T-helper 1 cell (primary cell): ENCODE measurements around the gene WNK3.
A peak's percentile ranks its signal among the peaks of the same experiment; 100 is the strongest.
"Not testable (repeated sequence)": the region's sequence is repeated elsewhere in the genome, so short reads cannot be mapped to it uniquely, and the experiment has no call there.

Source experiments
- DNase-seq, 5 donors: peaks; one replicate each; pipeline ENCODE4 v3.0.0-alpha.2; 2012 to 2020
- total RNA-seq, 4 donors: gene quantifications; one replicate each; lab custom pipeline; 2026; lab: John Stamatoyannopoulos, UW

The WNK3 gene
- 0.15 to 0.93 (median 0.50) reads per million in 4 donors for total RNA-seq

DNA sequence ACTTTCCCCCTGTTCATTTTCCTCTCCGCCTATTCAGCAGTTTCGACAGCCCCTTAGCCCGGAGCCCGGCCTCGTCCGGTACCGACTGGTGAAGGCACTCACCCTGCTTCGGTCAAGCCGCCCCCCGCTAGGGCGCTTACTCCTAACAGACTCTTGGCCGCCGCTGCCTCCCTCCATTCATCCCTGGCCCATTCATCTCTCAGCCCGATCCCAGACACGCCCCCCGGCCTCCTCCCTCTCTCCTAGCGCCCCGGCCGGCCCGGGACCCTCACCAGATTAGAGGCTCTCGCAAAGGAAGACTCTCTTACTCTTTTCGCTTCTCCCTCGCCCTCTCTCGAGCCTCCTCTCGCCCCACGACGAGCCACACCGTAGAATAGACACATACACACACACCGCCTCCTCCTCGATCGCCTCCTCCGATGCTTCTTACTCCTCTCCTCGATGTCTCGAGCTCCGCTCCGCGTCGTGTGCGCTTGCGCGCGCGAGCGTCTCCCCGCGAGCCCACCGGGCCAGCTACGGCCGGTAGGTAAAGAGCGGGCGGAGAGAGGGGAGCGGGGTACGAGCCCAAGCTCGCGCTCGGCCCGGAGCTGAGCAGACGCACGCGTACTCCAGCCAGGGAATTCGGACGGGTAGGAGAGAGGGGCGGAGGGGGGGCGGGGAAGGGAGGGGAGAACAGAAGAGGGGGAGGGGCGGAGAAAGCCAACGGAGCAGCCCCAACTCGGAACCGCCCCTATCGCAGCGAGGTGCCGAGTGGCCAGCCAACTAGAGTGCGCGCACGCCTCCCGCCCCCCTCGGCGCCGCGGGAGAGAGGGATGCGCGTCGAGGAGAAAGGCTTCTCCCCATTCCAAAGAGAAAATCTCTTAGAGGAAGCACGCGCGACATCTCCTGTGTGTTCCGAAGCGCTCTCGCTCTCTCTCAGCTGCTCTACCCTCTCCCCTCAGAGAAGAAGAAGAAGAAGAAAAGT, at the start of gene WNK3:
Gene WNK3, minus strand, starts transcription at position 633 of the 964 bp plus-strand sequence.
- peak in 3 of 5 donors; percentile 5 to 20 (median 17) for DNase-seq

DNA sequence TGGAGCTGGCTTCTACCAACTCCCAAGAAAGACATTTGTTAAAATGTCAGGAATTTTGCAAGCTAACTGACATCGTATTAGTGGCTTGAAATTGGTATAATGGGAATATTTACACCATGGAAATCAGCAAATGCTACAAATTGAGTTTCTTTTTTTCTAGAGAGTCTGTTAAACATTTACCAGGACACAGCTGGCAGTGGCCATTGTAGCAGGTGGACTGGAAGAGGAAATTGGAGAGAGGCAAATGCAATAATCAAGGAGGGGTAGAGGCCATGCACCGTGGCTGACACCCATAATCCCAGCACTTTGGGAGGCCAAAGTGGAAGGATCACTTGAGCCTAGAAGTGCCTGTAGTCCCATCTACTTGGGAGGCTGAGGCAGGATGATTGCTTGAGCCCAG, 49.4 kb upstream of the WNK3 start:
- DNase-seq: no peak

DNA sequence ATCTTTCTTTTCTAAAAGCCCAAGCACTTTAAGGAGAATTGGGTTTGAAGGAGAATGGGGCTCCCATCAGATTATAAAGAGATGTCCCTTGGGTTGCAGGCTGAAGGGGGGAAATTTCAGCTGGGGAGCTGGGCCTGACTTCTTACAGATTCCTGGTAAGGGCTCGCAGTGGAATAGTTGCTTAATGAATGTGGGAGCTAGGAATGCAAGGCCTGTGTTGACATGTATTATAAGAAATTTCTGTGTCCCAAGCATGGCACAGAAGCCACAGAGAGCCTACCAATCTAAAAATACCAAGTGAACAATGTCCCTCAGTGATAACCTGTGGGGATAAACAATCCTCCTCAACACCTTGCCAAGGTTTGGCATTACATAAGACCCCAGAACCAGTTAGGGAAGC, 39.3 kb upstream of the WNK3 start:
- no peak for DNase-seq

DNA sequence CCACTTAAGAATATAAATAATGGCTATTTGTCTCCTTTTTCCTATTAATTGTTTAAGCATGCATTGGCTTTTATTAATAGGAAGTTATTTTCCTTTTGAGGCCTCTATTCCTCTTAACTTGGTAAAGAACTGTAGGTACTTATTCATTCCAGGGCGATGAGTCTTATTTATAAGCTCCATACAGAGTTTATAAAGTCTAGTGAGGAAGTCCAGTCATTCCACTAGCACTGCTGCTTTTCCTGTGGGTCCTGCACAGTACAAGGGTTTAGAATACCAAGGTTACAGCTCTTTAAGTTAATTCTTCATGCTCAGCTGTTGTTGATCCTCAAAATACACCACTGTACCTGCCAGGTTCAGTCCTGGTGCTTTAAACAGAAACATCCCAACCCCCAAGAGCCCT, 28.5 kb upstream of the WNK3 start:
- no peak for DNase-seq

DNA sequence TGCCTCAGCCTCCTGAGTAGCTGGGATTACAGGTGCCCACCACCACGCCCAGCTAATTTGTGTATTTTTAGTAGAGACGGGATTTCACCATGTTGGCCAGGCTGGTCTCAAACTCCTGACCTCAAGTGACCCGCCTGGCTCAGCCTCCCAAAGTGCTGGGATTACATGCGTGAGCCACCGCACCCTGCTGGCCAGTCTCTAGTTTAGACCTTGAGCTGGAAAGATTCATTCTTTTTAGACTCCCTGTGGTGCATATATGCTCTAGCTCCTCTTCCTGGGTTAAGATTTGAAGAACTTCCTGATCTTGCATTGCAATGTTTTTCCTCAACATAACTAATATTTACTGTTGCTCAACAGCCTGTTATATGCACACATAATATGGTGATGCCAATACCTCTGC, 26.8 kb upstream of the WNK3 start:
- not testable (repeated sequence) for DNase-seq

DNA sequence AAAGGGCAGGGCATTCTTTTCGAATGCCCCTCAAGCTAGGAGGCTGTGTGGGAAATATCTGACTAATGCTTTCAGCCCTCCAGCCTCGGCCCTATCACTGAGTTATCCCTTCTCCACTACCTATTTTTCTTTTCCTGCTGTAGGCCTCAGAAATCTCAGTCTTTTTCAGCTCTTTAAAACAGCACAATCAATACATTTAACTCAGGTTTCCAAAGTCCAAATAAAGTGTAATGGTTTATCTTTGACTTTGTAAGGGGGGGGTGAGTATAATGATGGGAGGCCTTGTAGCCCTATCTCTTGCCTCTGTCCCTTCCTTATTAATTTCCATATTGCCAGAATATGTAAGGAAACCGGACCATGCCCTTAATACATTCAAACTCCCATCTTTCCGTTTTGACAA, 1.6 kb upstream of the WNK3 start:
- DNase-seq: no peak

DNA sequence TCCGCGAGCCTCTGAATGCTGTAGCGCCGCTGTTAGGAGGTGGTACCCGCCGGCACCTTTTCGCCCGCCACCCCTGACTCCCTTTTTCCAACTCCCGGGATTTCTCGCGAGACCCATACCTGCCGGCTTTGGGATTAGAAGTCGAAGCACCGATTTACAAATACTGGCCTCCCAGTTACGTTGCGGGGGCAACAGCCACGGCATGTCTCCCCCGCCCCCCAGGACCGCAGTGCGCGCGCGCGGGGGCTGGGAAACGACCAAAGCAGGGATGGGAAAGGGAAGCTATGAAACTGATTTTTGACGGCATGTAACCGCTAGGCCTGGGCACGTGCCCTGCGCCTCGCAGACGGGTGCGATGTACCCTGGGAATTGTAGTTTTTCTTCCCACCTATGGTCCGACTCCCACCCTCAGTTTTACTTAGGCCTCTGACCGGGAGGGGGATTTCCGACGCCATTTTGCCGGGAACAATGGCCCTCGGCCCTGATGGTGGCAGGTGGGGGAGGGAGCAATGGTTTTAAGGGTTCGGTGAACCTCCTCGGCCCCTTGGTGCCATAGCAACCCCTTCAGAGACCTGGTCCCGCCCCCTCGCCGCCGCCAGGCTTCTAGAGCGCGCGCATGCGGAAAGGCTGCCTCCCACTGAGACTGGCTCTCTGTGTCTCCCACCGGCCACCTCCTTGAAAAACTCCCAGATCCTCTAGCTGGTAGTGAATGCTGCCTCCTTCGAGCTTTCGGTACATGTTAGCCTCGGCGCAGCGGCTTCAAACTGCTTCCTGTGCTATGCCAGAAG, 772 bp upstream of the WNK3 start:
- DNase-seq: peak in 3 of 5 donors; percentile 8 to 15 (median 11)

DNA sequence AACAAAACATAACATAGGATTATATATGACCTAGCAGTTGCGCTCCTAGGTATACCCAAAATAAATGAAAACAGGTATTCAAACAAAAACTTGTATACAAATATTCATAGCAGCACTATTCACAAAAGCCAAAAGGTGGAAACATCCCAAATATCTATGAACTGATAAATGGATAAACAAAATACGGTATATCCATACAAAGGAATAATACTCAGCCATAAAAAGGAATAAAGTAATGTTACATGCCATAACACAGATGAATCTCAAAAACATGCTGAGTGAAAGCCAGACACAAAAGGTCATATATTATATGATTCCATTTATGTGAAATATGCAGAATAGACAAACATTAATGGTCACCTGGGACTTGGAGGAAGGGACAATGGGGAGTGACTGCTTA, 5.2 kb downstream of the WNK3 start:
- no peak for DNase-seq

DNA sequence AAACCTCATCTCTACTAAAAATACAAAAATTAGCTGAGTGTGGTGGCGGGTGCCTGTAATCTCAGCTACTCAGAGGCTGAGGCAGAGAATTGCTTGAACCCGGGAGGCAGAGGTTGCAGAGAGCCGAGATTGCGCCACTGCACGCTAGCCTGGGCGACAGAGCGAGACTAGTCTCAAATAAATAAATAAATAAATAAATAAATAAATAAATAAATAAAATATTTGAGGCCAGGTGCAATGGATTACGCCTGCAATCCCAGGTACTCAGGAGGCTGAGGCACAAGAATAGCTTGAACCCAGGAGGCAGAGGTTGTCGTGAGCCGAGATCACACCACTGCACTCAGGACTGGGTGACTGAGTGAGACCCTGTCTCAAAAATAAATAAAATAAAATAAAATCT, 20.5 kb downstream of the WNK3 start:
- DNase-seq: not testable (repeated sequence)

DNA sequence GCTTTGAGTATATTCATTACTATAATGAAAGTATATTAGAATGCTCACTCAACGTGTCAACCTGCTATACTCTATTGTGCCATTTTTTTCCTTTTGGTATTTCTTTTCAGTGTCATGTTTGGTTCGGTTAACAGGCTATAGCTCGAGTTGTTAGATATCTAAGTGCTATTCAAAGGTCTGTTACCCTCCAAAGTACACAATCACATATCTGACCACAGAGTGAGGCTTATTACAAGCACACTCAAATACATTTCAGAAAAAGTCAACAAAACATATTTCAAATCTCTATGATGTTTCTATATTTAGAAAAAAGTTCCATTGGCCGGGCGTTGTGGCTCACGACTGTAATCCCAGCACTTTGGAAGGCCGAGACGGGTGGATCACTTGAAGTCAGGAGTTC, 32.8 kb downstream of the WNK3 start:
- no peak for DNase-seq

DNA sequence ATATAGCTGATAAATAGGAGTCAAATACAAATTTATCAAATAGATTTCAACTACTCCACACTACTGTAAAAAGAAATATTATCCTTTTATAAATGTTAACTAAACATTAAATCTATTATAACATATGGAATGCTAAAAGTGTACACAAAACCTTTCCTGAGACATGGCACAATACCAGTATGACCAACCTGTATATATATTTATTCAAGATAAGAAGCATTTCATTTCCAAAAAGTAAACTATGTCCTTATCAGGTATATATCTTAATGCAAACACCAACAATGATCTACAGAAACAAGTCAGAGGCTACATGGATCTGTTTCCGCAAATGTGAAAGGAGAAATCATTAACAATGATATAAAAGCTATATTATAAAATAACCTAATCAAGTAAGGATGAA, 37.8 kb downstream of the WNK3 start:
- no peak for DNase-seq

DNA sequence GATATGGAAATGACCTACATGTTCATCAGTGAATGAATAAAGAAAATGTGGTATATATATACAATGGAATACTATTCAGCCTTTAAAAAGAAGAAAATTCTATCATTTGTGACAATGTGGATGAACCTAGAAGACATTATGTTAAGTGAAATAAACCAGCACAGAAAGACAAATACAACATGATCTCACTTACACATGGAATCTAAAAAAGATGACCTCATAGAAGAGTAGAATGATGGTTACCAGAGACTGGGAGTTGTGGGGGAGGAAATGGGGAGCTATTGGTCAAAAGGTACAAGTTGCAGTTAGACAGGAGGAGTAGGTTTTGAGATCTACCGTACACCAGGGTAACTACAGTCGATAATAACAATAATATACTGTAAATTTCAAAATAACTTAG, 51.5 kb downstream of the WNK3 start:
- no peak for DNase-seq

DNA sequence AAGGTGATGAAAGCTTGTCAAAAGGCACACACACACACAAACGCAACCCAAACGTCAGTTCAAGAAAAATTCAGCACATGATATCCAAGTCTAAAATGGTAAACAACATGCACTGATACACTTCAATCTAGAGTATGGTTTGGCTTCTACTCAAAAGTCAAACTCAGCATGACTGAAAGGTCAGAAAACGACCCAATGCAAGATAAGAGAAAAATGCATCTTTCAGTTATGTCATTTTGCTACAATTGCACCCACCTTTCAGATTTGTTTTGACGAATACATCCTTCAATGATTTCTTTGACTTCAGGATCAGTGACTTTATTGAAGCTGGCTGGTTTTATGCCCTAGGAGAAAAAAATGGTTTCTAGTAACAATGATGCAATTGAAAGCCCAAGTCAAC, 56.3 kb downstream of the WNK3 start:
- DNase-seq: no peak

DNA sequence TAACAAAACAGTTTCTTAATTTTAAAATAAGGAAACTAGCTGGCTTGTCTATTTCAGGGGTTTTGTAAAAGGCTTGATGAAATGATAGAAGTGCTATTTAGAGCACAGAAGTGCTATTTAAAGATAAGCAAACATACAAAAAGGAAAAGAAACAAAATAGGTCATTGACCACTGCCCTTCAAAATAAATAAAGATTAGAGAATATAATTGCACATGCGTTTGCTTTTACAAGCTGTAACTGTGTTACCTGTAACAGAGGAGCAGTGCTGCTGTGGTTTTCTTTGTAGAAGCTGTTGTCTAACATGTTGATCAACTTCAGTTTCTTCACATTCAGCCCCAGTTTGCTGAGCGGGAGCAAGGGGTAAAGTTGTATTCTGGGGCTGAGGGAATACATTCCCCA, 63.5 kb downstream of the WNK3 start:
- no peak for DNase-seq

DNA sequence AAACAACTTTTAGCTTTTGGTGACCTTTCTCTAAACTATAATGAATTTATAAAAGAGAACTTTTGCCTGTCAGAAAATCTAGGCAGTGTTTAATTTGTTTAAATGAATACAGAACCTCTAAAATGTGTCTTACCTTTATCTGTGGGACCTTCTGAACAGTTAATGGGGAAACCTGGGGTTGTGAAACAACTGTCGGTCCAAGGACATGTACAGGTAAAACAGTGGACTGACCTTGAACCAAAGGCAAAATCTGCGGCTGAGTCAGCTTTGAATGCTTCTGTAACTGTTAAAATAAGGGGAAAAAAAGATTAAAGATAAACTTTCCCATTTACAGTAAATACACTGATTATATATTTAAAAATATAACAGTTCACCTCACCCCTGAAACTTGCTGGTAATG, 65.1 kb downstream of the WNK3 start:
- no peak for DNase-seq

DNA sequence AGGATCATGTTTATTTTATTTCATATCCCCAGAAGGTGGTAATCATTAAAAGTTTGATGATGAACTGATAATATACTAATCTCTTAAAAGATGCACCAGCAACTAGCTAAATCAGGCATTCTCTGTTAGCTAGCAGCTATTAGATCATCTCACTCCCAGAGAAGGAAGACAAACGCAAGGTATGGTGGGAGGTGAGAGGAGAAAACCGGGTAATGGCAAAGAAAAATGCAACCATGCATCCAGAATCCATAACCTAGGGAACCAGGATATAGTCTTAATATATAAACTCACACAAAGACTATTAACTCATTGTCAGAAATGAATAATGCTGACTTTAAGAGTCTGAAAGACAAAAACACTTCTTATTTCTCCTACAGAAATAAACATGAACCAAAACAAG, 66.1 kb downstream of the WNK3 start:
- no peak for DNase-seq

DNA sequence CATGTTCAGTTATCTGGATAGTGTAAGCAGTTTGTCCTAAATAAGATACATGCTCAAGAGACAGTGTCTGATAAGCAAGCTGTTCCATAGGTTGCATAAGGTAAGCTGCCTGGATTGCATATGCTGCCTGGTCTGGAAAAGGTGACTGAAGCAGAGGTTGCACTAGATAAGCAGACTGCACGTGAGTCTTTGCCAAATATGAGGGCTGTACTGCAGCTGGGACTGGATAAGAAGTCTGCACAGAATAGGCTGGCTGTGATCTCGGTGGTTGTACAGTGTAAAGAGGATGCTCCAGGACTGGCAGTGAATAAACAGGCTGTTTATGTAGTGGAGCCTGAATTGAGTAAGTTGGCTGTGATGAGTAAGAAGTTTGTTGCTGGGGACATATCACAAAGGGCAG, 68.9 kb downstream of the WNK3 start:
- DNase-seq: no peak

DNA sequence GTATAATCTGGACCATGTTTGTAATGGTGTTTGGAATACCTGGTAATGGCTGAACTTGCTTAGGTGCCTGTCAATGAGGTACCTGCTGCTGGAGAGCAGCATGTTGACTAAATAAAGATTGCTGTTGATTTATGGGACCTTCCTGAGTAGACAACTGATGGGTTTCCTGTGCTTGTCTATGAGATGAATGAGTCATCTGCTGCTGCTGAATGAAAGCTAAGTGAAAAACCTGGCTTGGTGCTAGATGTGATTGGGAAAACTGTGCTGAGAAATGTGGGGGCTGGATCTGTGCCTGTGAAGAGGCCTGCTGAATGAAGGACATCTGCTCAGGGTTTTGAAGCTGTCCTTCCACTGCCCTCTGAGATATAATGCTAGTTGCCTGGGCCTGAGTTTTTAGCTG, 69.6 kb downstream of the WNK3 start:
- DNase-seq: no peak

DNA sequence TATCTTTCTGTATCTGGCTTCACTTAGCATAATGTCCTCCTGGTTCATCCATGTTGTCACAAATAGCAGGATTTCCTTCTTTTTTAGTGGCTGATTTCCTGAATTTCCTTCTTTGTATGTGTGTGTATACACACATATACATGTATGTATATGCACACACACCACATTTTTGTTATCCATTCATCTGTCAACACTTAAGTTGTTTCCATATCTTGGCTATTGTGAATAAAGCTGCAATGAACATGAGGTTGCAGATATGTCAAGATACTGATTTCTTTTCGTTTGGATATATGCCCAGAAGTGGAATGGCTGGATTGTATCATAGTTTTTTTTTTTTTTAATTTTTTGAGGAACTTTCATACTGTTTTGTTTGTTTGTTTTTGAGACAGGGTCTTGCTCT, 76.2 kb downstream of the WNK3 start:
- DNase-seq: no peak

DNA sequence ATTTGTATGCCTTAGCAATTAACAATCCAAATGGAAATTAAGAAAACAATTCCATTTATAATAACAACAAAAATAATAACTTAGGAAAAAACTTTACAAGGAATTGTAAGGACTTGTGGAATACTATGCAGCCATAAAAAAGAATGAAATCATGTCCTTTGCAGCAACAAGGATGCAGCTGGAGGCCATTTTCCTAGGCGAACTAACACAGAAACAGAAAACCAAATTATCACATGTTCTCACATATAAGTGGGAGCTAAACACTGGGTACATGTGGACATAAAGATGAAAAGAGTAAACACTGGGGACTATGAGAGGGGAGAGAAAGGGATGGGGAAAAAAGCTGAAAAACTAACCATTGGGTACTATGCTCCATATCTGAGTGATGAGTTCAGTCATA, 77.4 kb downstream of the WNK3 start:
- no peak for DNase-seq

DNA sequence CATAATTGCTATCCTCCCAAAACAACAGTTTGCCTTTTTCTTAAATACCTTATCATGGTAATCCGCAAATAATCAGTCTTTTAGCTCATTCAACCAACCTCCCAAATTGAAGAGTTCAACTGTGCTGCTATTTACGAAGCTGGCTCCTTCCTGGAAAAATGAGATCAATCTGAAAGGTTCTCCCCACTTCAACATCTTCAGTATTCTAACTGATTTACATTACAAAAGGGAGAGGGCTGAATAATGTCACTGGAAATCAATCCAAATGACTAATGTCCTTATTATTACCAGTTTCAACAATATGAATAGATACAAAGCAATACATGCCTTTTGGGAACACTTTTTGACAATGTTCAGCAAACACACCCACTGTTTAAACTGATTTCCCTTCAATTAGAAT, 86.2 kb downstream of the WNK3 start:
- no peak for DNase-seq

DNA sequence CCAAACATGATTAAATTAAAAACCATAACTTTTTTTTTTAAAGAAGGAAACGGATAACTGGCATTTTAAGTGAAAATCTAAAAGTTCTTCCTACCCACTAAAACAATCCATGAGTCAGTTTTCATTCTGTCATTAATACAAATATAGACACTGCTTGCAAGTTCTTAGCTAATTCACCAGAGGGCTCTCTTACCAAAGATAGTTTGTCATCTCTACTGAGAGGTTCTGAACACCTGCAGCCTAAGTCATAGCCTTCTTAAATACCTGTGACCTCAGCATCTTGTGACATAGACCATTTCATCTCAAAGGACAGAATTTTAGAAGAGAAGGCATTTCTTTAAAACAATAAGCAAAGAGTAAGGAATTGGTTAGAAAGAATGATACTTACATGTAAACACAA, 109.5 kb downstream of the WNK3 start:
- DNase-seq: no peak

DNA sequence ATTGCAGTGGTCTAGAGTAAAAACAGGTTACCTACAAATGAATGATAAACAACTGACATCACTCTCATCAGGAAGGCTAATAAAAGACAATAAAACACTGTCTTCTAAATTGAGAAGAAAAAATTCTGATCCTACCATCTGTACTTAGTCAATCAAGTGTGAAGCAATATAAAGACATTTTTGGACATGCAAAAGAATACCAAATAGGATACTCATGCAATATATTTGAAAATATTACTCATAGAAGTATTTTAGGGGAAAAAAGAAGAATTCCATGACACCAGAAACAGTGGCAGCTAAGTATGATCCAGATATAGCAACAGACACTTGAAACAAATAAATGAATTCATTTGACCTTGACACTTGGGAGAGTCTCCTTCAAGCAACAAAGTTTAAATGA, 111.0 kb downstream of the WNK3 start:
- DNase-seq: no peak

DNA sequence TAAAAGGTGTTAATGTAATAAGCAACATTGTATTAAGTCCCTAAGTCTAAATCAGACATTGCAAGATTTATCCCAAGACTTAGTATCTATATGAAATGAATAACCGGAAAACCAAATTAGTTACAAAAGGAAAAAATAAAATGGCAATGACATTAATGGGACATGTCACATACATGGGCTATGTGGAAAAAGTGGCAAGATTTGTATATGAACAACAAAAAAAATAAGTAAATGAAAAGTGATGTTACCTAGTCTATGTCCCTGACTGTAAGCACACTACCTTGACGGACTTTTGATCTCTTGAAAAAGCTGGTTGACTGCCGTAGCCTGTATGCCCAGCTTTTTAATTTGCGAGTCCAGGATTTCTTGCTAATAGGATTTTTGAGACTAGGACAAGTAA, 119.3 kb downstream of the WNK3 start:
- DNase-seq: no peak
